ENCODE data around the gene NDUFV1. TPM values are rescaled to one million over a fixed set of nuclear protein-coding genes. Genes with fewer than 3 reads are reported as not detected.

The NDUFV1 gene
- total and polyA plus RNA-seq, 10 donors, result 132 to 258 (median 199) TPM

DNA sequence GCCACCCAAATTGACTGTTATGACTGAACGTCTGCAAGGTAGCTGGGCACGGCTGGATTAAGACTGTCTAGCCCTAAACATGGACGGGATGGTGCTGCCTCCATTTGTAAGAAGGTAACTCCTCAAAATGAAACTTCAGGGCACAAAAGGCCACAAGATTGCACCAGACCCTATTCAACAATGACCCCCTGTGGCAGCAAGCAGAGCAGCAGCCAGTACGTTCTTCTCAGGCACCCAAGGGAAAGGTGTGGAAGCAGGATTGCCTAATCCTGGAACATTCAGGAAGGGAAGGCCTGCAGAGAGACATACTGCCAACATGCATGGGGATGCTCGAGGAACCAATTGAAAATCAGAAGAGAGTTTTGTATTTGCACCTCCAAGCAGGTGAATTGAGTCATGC, 37.3 kb downstream of the NDUFV1 start:
- intact Hi-C loops (cut with DNase I; ENCODE audit: low total_unique reads), result no loop called here
- Histone ChIP-seq H3K9me3 (peaks cover 0 to 10% (median 5%) of the 10 kb centered on the region in 8 donors), H3K36me3 (no peaks in the 10 kb centered on the region), H3K27me3 (replicated peaks in 1 of 7) (peaks cover 0 to 51% (median 3%) of the 10 kb centered on the region in 7 donors), H3K27ac (no peak overlapping the region), H3K4me3 (no peak overlapping the region), H3K4me1 (peaks cover 34 to 52% (median 43%) of the 10 kb centered on the region in 6 donors)
- WGBS, 5 donors, result 83 to 95% (median 91%) methylated on average over 5 of the region's 5 CpGs
- TF ChIP-seq POLR2A (IDR thresholded peaks at IDR 0.05) (no peak), POLR2AphosphoS5 (IDR thresholded peaks at IDR 0.05) (no peak)
- no peak for DNase-seq

DNA sequence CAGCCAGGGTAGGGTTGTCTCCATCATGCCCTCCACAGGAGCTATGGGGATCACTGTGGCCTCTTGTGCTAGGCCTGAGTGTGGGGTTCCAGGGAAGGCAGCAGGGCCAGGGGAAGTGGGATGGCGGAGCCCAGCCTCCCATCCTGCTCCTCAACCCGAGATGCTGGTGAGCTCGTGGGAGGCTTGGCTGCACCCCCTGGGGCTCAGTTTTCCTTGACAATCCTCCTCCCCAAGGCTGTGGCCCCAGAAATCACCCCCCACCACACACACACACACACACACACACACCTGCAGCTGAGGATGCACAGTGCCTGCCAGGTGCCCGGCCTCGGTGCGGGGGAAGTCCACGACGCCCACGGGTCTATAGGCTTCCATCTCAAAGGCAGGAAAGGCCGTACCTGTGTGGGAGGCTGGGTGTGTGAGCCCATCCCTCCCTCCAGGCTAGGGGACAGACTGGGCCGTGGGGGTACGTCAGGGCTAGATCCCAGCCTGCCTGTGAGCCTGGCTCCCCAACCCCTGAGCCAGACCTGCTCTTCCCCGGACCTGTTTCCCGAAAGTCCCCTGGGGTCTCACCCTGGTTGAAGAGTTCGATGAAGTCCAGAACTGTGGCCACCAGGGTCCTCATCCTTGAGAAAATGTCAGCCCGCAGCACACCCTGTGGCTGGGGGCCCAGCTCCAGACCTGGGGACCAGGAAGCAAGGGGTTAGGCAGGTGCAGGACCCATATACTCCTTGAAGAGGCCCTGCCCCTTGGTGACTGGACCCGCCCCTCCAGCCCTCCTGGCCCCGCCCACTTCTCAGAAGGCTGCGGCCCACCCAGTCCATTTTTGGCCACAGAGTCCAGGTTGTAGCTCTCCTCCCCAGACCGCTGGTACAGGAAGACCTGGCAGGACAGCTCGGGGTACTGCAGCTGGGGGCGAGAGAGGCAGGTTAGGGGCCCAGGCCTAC, 38.0 kb downstream of the NDUFV1 start:
- WGBS, 5 donors, result 64 to 89% (median 81%) methylated on average over 11 to 22 of the region's 22 CpGs
- TF ChIP-seq POLR2A (IDR thresholded peaks at IDR 0.05) (no peak), POLR2AphosphoS5 (IDR thresholded peaks at IDR 0.05) (no peak)
- TF ChIP-seq, protein P1, sequence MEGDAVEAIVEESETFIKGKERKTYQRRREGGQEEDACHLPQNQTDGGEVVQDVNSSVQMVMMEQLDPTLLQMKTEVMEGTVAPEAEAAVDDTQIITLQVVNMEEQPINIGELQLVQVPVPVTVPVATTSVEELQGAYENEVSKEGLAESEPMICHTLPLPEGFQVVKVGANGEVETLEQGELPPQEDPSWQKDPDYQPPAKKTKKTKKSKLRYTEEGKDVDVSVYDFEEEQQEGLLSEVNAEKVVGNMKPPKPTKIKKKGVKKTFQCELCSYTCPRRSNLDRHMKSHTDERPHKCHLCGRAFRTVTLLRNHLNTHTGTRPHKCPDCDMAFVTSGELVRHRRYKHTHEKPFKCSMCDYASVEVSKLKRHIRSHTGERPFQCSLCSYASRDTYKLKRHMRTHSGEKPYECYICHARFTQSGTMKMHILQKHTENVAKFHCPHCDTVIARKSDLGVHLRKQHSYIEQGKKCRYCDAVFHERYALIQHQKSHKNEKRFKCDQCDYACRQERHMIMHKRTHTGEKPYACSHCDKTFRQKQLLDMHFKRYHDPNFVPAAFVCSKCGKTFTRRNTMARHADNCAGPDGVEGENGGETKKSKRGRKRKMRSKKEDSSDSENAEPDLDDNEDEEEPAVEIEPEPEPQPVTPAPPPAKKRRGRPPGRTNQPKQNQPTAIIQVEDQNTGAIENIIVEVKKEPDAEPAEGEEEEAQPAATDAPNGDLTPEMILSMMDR (IDR thresholded peaks at IDR 0.05 in 8 of 11, conservative IDR thresholded peaks at IDR 0.05 in 3 of 11), result no peak
- Histone ChIP-seq H3K27me3 (replicated peaks in 1 of 7) (peaks cover 0 to 44% (median 3%) of the 10 kb centered on the region in 7 donors), H3K4me1 (peaks cover 35 to 58% (median 50%) of the 10 kb centered on the region in 6 donors), H3K36me3 (no peaks in the 10 kb centered on the region), H3K27ac (no peak overlapping the region), H3K4me3 (no peak overlapping the region), H3K9me3 (peaks cover 0 to 10% (median 5%) of the 10 kb centered on the region in 8 donors)
- intact Hi-C loops (cut with DNase I; ENCODE audit: low total_unique reads), result no loop called here
- no peak for DNase-seq

DNA sequence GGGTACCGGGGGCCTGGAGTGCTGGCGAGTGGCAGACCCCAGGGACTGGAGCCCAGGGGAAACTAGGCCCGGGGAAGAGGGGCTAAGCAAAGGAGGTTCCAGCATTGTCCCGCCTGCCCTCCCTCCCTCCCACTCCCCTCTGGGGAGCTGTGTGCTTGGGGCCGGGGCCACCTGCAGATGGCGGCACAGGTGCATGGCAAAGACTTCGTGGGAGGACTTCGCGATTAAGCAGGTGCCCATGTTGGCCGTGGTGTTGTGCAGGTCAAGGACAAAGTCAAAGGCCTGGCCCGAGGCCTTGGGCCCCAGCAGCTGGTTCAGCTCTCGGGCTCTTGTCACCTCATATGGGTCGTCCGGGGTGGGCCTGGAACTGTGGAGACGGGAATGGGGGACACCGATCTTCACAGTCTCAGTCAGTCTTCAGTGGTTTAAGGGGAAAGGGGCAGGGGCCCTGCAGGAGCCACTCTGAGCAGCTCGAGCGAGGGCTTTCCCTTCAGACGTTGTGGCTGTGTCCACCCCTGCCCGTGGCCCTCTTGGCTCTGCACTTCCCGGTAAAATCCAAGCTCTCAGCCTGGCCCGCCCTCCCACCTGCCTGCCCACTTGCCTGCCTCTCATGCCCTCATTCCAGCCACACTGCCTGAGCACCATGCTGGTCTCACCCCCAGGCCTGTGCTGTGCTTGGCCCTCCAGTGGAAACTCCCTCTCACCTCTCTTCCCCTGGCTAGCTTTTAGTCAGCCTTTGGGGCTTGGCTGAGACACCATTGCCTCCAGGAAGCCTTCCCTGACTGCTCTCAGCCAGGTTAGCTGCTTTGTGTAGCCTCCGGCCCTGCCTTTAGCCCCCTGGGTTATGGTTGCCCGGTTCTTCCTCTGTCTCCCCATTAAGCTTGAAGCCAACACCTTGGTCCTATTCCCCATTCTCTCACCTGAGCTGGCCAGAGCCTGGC, 39.1 kb downstream of the NDUFV1 start:
- WGBS, 5 donors, result 69 to 82% (median 78%) methylated on average over 18 to 24 of the region's 24 CpGs
- peaks cover 38 to 63% (median 56%) of the 10 kb centered on the region in 6 donors for H3K4me1 ChIP-seq
- peak overlapping the region in 3 of 8 donors; percentile 11 to 68 (median 20) for H3K27ac ChIP-seq
- no peaks in the 10 kb centered on the region for H3K36me3 ChIP-seq
- intact Hi-C loops (cut with DNase I; ENCODE audit: low total_unique reads), result no loop called here
- peak; percentile 75 for DNase-seq
- H3K27me3 ChIP-seq (replicated peaks in 1 of 7), result peaks cover 0 to 33% (median 0%) of the 10 kb centered on the region in 7 donors
- TF ChIP-seq POLR2A (IDR thresholded peaks at IDR 0.05) (no peak), POLR2AphosphoS5 (IDR thresholded peaks at IDR 0.05) (no peak)
- TF ChIP-seq, protein P1 (IDR thresholded peaks at IDR 0.05 in 8 of 11, conservative IDR thresholded peaks at IDR 0.05 in 3 of 11), result no peak
- peaks cover 0 to 10% (median 5%) of the 10 kb centered on the region in 8 donors for H3K9me3 ChIP-seq
- peak overlapping the region in 1 of 8 donors; percentile 47 for H3K4me3 ChIP-seq

Measured in spleen (tissue), 11 donors.